ENCODE data around the gene DNAH3. TPM values are rescaled to one million over a fixed set of nuclear protein-coding genes. Genes with fewer than 3 reads are reported as not detected.
"Not testable (repeated sequence)": the region's sequence is repeated elsewhere in the genome, so short reads cannot be mapped to it uniquely, and the experiment has no call there.

The DNAH3 gene
- total RNA-seq, 1 donor from 2014 or later, result not detected

DNA sequence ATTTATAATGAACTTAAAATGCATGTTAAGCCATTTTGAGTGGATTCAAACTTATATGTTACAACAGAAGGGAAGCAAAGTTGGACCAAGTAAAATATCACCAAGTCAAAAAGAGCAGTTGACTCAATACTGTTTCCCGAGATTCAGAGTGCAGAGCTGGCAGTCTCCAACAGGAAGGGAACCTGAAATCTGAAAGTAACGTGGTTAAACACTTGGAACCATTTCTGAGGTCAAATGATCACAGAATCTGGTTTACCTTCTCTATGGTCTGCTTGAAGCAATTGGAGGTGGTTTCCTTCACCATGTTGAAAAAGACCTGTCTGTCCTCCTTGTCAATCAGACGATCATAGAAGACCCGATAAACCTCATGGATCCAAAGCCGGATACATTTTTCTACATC, 163.6 kb downstream of the DNAH3 start:
- Mint-ChIP-seq H3K9me3 (no peaks in the 10 kb centered on the region), H3K27ac (no peak overlapping the region), H3K4me1 (ENCODE audit: unreplicated experiment) (no peaks in the 10 kb centered on the region), H3K4me3 (no peak overlapping the region), H3K36me3 (no peaks in the 10 kb centered on the region), H3K27me3 (peaks cover 7% of the 10 kb centered on the region)
- DNase-seq (ENCODE audit: extremely low spot score, unreplicated experiment), result no peak
- TF ChIP-seq, protein P1, sequence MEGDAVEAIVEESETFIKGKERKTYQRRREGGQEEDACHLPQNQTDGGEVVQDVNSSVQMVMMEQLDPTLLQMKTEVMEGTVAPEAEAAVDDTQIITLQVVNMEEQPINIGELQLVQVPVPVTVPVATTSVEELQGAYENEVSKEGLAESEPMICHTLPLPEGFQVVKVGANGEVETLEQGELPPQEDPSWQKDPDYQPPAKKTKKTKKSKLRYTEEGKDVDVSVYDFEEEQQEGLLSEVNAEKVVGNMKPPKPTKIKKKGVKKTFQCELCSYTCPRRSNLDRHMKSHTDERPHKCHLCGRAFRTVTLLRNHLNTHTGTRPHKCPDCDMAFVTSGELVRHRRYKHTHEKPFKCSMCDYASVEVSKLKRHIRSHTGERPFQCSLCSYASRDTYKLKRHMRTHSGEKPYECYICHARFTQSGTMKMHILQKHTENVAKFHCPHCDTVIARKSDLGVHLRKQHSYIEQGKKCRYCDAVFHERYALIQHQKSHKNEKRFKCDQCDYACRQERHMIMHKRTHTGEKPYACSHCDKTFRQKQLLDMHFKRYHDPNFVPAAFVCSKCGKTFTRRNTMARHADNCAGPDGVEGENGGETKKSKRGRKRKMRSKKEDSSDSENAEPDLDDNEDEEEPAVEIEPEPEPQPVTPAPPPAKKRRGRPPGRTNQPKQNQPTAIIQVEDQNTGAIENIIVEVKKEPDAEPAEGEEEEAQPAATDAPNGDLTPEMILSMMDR (conservative IDR thresholded peaks at IDR 0.05), result no peak

GRCh38 chr16:20984019-20984418, 166.6 kb downstream of the DNAH3 start:
- H3K36me3 Mint-ChIP-seq, result no peaks in the 10 kb centered on the region
- H3K4me1 Mint-ChIP-seq (ENCODE audit: unreplicated experiment), result no peaks in the 10 kb centered on the region
- TF ChIP-seq, protein P1 (conservative IDR thresholded peaks at IDR 0.05), result no peak
- H3K9me3 Mint-ChIP-seq, result no peaks in the 10 kb centered on the region
- H3K4me3 Mint-ChIP-seq, result no peak overlapping the region
- no peak for DNase-seq (ENCODE audit: extremely low spot score, unreplicated experiment)
- no peak overlapping the region for H3K27ac Mint-ChIP-seq
- H3K27me3 Mint-ChIP-seq, result peaks cover 7% of the 10 kb centered on the region

DNA sequence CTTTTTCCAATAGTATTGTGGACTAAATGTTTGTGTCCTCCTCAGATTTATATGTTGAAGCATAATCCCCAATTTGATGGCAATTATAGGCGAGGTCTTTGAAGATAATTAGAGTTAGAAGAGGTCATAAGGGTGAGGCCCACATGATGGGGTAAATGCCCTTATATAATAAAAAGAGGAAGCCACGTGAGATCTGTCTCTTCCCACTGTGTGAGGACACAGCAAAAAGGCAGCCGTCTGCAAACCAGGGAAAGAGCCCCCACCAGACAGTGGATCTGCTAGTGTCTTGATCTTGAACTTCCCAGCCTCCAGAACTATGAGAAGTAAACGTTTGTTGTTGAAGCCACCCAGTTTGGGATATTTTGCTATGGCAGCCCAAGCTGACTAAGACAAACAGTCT, 174.1 kb downstream of the DNAH3 start:
- Mint-ChIP-seq H3K36me3 (no peaks in the 10 kb centered on the region), H3K27me3 (no peaks in the 10 kb centered on the region), H3K9me3 (no peaks in the 10 kb centered on the region), H3K4me3 (no peak overlapping the region), H3K4me1 (ENCODE audit: unreplicated experiment) (no peaks in the 10 kb centered on the region), H3K27ac (no peak overlapping the region)
- TF ChIP-seq, protein P1 (conservative IDR thresholded peaks at IDR 0.05), result no peak
- no peak for DNase-seq (ENCODE audit: extremely low spot score, unreplicated experiment)

DNA sequence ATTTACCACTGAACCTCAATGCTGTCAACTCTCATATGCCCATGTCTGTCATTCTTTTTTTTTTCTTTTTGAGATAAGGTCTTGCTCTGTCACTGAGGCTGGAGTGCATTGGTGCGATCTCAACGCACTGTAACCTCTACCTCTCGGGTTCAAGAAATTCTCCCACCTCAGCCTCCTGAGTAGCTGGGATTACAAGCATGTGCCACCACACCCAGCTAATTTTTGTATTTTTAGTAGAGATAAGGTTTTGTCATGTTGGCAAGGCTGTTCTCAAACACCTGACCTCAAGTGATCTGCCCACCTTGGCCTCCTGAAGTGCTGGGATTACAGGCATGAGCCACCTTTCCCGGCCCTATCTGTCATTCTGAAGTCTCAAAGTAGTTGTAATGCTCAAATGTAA, 177.4 kb downstream of the DNAH3 start:
- not testable (repeated sequence) for H3K36me3 Mint-ChIP-seq; H3K4me1 Mint-ChIP-seq (ENCODE audit: unreplicated experiment); H3K9me3 Mint-ChIP-seq; H3K27ac Mint-ChIP-seq; H3K4me3 Mint-ChIP-seq; H3K27me3 Mint-ChIP-seq; DNase-seq (ENCODE audit: extremely low spot score, unreplicated experiment)

DNA sequence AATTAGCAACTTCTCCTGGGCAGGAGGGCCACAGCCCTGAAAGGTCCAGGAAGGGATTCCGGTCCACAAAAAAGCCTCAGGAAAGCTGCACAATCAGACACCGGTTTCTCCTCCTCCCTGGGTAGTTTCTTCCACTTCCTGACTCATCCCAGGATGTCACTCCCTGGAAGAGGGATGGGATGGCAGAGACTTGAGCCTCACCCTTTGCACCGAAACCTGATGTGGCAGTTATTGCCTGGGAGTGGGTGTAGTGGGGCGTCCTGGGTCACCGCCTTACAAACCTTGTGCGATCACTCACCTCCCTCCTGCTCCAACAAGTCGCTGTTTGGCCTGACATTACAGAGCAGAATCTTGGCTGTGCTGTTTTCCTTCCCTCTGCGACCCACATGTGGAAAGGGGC, 179.2 kb downstream of the DNAH3 start:
- no peak overlapping the region for H3K4me3 Mint-ChIP-seq
- no peaks in the 10 kb centered on the region for H3K9me3 Mint-ChIP-seq
- no peak overlapping the region for H3K27ac Mint-ChIP-seq
- TF ChIP-seq, protein P1 (conservative IDR thresholded peaks at IDR 0.05), result no peak
- no peak for DNase-seq (ENCODE audit: extremely low spot score, unreplicated experiment)
- peaks cover 7% of the 10 kb centered on the region for H3K27me3 Mint-ChIP-seq
- H3K4me1 Mint-ChIP-seq (ENCODE audit: unreplicated experiment), result no peaks in the 10 kb centered on the region
- no peaks in the 10 kb centered on the region for H3K36me3 Mint-ChIP-seq

DNA sequence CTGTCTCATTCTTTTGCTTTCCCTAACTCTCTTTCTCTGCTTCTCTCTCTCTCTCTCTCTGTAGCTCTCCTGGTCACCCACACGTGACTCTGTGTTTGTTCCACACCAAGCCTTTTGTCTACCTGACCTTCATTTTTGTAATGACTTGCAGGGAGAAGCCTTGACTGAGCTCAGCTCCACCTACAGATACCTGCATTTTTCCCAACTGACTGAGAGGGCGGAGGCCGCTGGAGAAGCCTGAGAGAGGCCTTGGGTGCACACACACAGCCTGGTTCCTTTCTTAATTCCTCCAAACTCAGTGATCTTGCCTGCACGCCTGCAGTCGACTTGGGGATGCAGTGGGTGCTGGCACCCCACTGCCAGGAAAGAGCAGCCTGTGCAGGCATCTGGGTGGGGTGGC, 181.3 kb downstream of the DNAH3 start:
- H3K4me3 Mint-ChIP-seq, result no peak overlapping the region
- TF ChIP-seq, protein P1 (conservative IDR thresholded peaks at IDR 0.05), result no peak
- peaks cover 7% of the 10 kb centered on the region for H3K27me3 Mint-ChIP-seq
- no peaks in the 10 kb centered on the region for H3K4me1 Mint-ChIP-seq (ENCODE audit: unreplicated experiment)
- peak overlapping the region; percentile 24 for H3K27ac Mint-ChIP-seq
- DNase-seq (ENCODE audit: extremely low spot score, unreplicated experiment), result no peak
- H3K36me3 Mint-ChIP-seq, result no peaks in the 10 kb centered on the region
- H3K9me3 Mint-ChIP-seq, result no peaks in the 10 kb centered on the region

Measured in type B pancreatic cell (in vitro differentiated cells).